Measurements from ENCODE around the gene CCDC192. TPM values are rescaled to one million over a fixed set of nuclear protein-coding genes. Genes with fewer than 3 reads are reported as not detected.

The CCDC192 gene
- total RNA-seq, 1 experiment from 2014 or later: not detected

GRCh38 chr5:127967983-127968592 is 264.9 kb downstream of the CCDC192 start:
- Histone ChIP-seq H3K9me3 (ENCODE audit: low read depth, low read length, poor library complexity, severe bottlenecking) (no peaks in the 10 kb centered on the region), H3K27ac (ENCODE audit: low read depth, low read length, poor library complexity, severe bottlenecking) (no peak overlapping the region), H3K36me3 (ENCODE audit: insufficient read depth, low read length, poor library complexity, severe bottlenecking) (no peaks in the 10 kb centered on the region), H3K4me3 (ENCODE audit: low read depth, low read length, poor library complexity, severe bottlenecking) (no peak overlapping the region), H3K27me3 (replicated peaks; ENCODE audit: insufficient read depth, low read depth, low read length, poor library complexity) (no peaks in the 10 kb centered on the region), H3K4me1 (ENCODE audit: insufficient read depth, low read length, poor library complexity, severe bottlenecking) (no peaks in the 10 kb centered on the region)
- BruUV-seq (replicated peaks): no TSS peak
- ChIA-PET POLR2A (ENCODE audit: low non-redundant PET) (no interaction called here), CTCF (no interaction called here)
- TF ChIP-seq EZH2 (IDR thresholded peaks at IDR 0.05; ENCODE audit: borderline replicate concordance, low read depth, low read length, poor library complexity, severe bottlenecking) (no peak), CTCF (conservative IDR thresholded peaks at IDR 0.05; ENCODE audit: low read depth, low read length) (no peak)
- DNase-seq (ENCODE audit: low spot score): no peak
- intact Hi-C loops (cut with micrococcal nuclease; ENCODE audit: unreplicated experiment): no loop called here

GRCh38 chr5:127969002-127969401 is 265.8 kb downstream of the CCDC192 start:
- POLR2A ChIA-PET (ENCODE audit: low non-redundant PET): no interaction called here
- intact Hi-C loops (cut with micrococcal nuclease; ENCODE audit: unreplicated experiment): no loop called here

GRCh38 chr5:127969651-127970050 is 266.5 kb downstream of the CCDC192 start:
- CTCF ChIA-PET: no interaction called here
- Histone ChIP-seq H3K27me3 (replicated peaks; ENCODE audit: insufficient read depth, low read depth, low read length, poor library complexity) (no peaks in the 10 kb centered on the region), H3K4me3 (ENCODE audit: low read depth, low read length, poor library complexity, severe bottlenecking) (no peak overlapping the region), H3K4me1 (ENCODE audit: insufficient read depth, low read length, poor library complexity, severe bottlenecking) (no peaks in the 10 kb centered on the region), H3K27ac (ENCODE audit: low read depth, low read length, poor library complexity, severe bottlenecking) (no peak overlapping the region), H3K36me3 (ENCODE audit: insufficient read depth, low read length, poor library complexity, severe bottlenecking) (no peaks in the 10 kb centered on the region), H3K9me3 (ENCODE audit: low read depth, low read length, poor library complexity, severe bottlenecking) (no peaks in the 10 kb centered on the region)
- BruUV-seq (replicated peaks): no TSS peak
- TF ChIP-seq EZH2 (IDR thresholded peaks at IDR 0.05; ENCODE audit: borderline replicate concordance, low read depth, low read length, poor library complexity, severe bottlenecking): no peak
- TF ChIP-seq CTCF (conservative IDR thresholded peaks at IDR 0.05; ENCODE audit: low read depth, low read length): no peak
- DNase-seq (ENCODE audit: low spot score): no peak
- intact Hi-C loops (cut with micrococcal nuclease; ENCODE audit: unreplicated experiment): no loop called here
- POLR2A ChIA-PET (ENCODE audit: low non-redundant PET): no interaction called here

More at GRCh38 chr5:127969002-127969401, 265.8 kb downstream of the CCDC192 start:
- DNase-seq (ENCODE audit: low spot score): no peak
- Histone ChIP-seq H3K36me3 (ENCODE audit: insufficient read depth, low read length, poor library complexity, severe bottlenecking) (no peaks in the 10 kb centered on the region), H3K27me3 (replicated peaks; ENCODE audit: insufficient read depth, low read depth, low read length, poor library complexity) (no peaks in the 10 kb centered on the region), H3K4me1 (ENCODE audit: insufficient read depth, low read length, poor library complexity, severe bottlenecking) (no peaks in the 10 kb centered on the region), H3K9me3 (ENCODE audit: low read depth, low read length, poor library complexity, severe bottlenecking) (no peaks in the 10 kb centered on the region), H3K4me3 (ENCODE audit: low read depth, low read length, poor library complexity, severe bottlenecking) (no peak overlapping the region), H3K27ac (ENCODE audit: low read depth, low read length, poor library complexity, severe bottlenecking) (no peak overlapping the region)
- CTCF ChIA-PET: no interaction called here
- no peak for TF ChIP-seq CTCF (conservative IDR thresholded peaks at IDR 0.05; ENCODE audit: low read depth, low read length)
- no peak for TF ChIP-seq EZH2 (IDR thresholded peaks at IDR 0.05; ENCODE audit: borderline replicate concordance, low read depth, low read length, poor library complexity, severe bottlenecking)
- BruUV-seq (replicated peaks): no TSS peak
